B cell (primary cell): Measurements from ENCODE around the gene AMMECR1L. TPM values are rescaled to one million over a fixed set of nuclear protein-coding genes. Genes with fewer than 3 reads are reported as not detected.
"Not testable (repeated sequence)": the region's sequence is repeated elsewhere in the genome, so short reads cannot be mapped to it uniquely, and the experiment has no call there.

Source experiments
- ATAC-seq: fragments of 200-7000 bp; cut with Tn5 transposase; one replicate; pipeline ENCODE4 v1.10.0; 2021; ENCODE audit warnings: low read depth, mild to moderate bottlenecking, moderate number of reproducible peaks, moderate library complexity
- CTCF ChIA-PET: fragments of 350-600 bp; sonication (Branson Sonifier 250); formaldehyde crosslinking; loops from one replicate; lab custom pipeline; 2021; ENCODE audit warnings: antibody characterized with exemption, inconsistent platforms; lab: Charles Lee
- POLR2A ChIA-PET: fragments of 350-600 bp; sonication (Branson Sonifier 250); formaldehyde crosslinking; loops from one replicate; lab custom pipeline; 2021; ENCODE audit warnings: antibody characterized with exemption; lab: Charles Lee
- DNase-seq: peaks from one replicate; pipeline ENCODE4 v3.0.0; 2013
- H2AFZ ChIP-seq: 2 replicates; pipeline ENCODE4 v1.6.1; 2012; ENCODE audit warnings: mild to moderate bottlenecking, low read depth, low read length; ENCODE audit not compliant: insufficient read depth, poor library complexity, severe bottlenecking
- H3K27ac ChIP-seq, 2 donors: 1 replicate in 1 of 2; 2 replicates in 1 of 2; pipeline ENCODE4 v1.5.1; 2012 to 2013; ENCODE audit warnings: low read length in 2 of 2, mild to moderate bottlenecking in 2 of 2, moderate library complexity in 1 of 2
- H3K27me3 ChIP-seq, 4 experiments: fragments of 200-600 bp in 1 of 4; sonication (generic) in 1 of 4; replicated peaks in 1 of 4; 1 replicate in 2 of 4; 2 replicates in 2 of 4; pipeline versions ENCODE4 v1.6.1 to v1.7.0; 2013 to 2016; ENCODE audit warnings: low read length in 3 of 4, mild to moderate bottlenecking in 2 of 4, mixed read lengths in 1 of 4, moderate library complexity in 1 of 4; ENCODE audit not compliant: insufficient read depth in 4 of 4, control insufficient read depth in 3 of 4; ENCODE audit errors: control extremely low read depth in 1 of 4
- H3K36me3 ChIP-seq, 2 experiments: replicated peaks in 1 of 2; 1 replicate in 1 of 2; 2 replicates in 1 of 2; pipeline versions ENCODE4 v1.6.1 to v1.7.1; 2013; ENCODE audit warnings: low read length in 1 of 2; ENCODE audit not compliant: insufficient read depth in 2 of 2, control insufficient read depth in 1 of 2; ENCODE audit errors: control extremely low read depth in 1 of 2, extremely low read depth in 1 of 2
- H3K4me1 ChIP-seq, 2 donors: fragments of 200-600 bp in 1 of 2; sonication (generic) in 1 of 2; 1 replicate in 1 of 2; 2 replicates in 1 of 2; pipeline versions ENCODE4 v1.5.1 to v1.6.1; 2013 to 2017; ENCODE audit warnings: low read length in 2 of 2; ENCODE audit not compliant: control insufficient read depth in 2 of 2, insufficient read depth in 2 of 2
- H3K4me2 ChIP-seq: replicated peaks from 2 replicates; pipeline ENCODE3; 2012; ENCODE audit warnings: mild to moderate bottlenecking, low read depth, low read length; ENCODE audit not compliant: poor library complexity, severe bottlenecking
- H3K4me3 ChIP-seq, 5 experiments: fragments of 200-600 bp in 1 of 5; sonication (generic) in 1 of 5; 1 replicate in 3 of 5; 2 replicates in 2 of 5; pipeline versions ENCODE4 v1.5.1 to v1.7.0; 2011 to 2016; ENCODE audit warnings: low read length in 4 of 5, mild to moderate bottlenecking in 4 of 5, low read depth in 2 of 5, control low read depth in 1 of 5, moderate library complexity in 1 of 5; ENCODE audit not compliant: insufficient read depth in 1 of 5; ENCODE audit errors: control extremely low read depth in 1 of 5, extremely low read depth in 1 of 5
- H3K79me2 ChIP-seq: fragments of 200-600 bp; sonication (generic); one replicate; pipeline ENCODE4 v1.6.0; 2016; ENCODE audit warnings: low read length; ENCODE audit not compliant: control insufficient read depth, insufficient read depth
- H3K9ac ChIP-seq: fragments of 200-600 bp; sonication (generic); 2 replicates; pipeline ENCODE4 v1.6.1; 2017; ENCODE audit warnings: mild to moderate bottlenecking, low read length, moderate library complexity
- H3K9me3 ChIP-seq, 3 donors: one replicate each; pipeline versions ENCODE4 v1.6.1 to v1.7.1; 2013; ENCODE audit warnings: low read length in 2 of 3; ENCODE audit not compliant: control insufficient read depth in 2 of 3, insufficient read depth in 1 of 3; ENCODE audit errors: control extremely low read depth in 1 of 3
- H4K20me1 ChIP-seq: 2 replicates; pipeline ENCODE4 v1.6.0; 2012; ENCODE audit warnings: mild to moderate bottlenecking, low read length; ENCODE audit not compliant: insufficient read depth, control insufficient read depth, poor library complexity, severe bottlenecking
- H3K27ac Mint-ChIP-seq: one replicate; pipeline ENCODE4 v1.8.0; 2021; ENCODE audit warnings: mixed read lengths
- H3K27me3 Mint-ChIP-seq: one replicate; pipeline ENCODE4 v1.8.0; 2021; ENCODE audit warnings: mixed read lengths
- H3K4me1 Mint-ChIP-seq: one replicate; pipeline ENCODE4 v1.8.0; 2021; ENCODE audit warnings: mixed read lengths
- H3K4me3 Mint-ChIP-seq: one replicate; pipeline ENCODE4 v1.8.0; 2021; ENCODE audit warnings: mixed read lengths
- H3K9me3 Mint-ChIP-seq: one replicate; pipeline ENCODE4 v1.8.0; 2022; ENCODE audit warnings: mixed read lengths; ENCODE audit not compliant: insufficient read depth
- EZH2 ChIP-seq: IDR thresholded peaks from 2 replicates; pipeline ENCODE4 v1.6.1; 2012; ENCODE audit warnings: borderline replicate concordance, low read depth, mild to moderate bottlenecking, moderate library complexity, low read length; ENCODE audit not compliant: insufficient read depth, poor library complexity, severe bottlenecking
- WGBS: methylation state at CpG from one replicate; pipeline ENCODE4 v1.1.5; 2013; ENCODE audit warnings: missing lambda C conversion rate; ENCODE audit not compliant: insufficient coverage; 5-methylcytosine and 5-hydroxymethylcytosine counted together
- intact Hi-C: fragments of 100-400 bp; cut with micrococcal nuclease; formaldehyde crosslinking; loops from one replicate; pipeline ENCODE4 v1.10.0; 2022
- polyA plus RNA-seq: library from polyadenylated mRNA; depleted of rRNA; stranded (reverse); fragments of >200 nt; gene quantifications from 2 replicates; pipeline ENCODE4 v1.2.3, GENCODE V29; 2012
- total RNA-seq, 2 donors: library from RNA; stranded (reverse); fragments of 120-200 nt in 1 of 2; gene quantifications; 1 replicate in 1 of 2; 2 replicates in 1 of 2; pipeline versions ENCODE4 v1.2.3 to v1.2.4, GENCODE V29; 2013 to 2022
- TF ChIP-seq, protein P1 (sequence below): fragments of 200-600 bp; IDR thresholded peaks from one replicate; pipeline ENCODE4 v1.8.0; 2022; ENCODE audit warnings: antibody characterized with exemption, mild to moderate bottlenecking

The AMMECR1L gene
- total and polyA plus RNA-seq, 2 donors (not counting 1 experiment from before 2014, with no cell fraction given) = 8.3 to 15.2 TPM

DNA sequence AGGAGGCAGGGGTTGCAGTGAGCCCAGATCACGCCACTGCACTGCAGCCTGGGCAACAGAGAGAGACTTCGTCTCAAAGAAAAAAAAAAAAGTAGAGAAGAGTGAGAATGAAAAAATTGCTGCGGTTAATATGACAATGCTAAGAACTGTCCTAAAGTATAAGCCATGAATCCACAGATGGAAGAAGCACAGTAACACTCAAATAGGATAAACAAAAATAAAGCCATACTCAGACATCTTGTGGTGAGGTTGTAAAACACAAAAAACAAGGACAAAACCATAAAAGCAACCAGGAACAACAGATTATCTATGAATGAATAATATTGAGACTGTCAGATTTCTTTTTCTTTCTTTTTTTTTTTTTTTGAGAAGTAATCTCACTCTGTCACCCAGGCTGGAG lies 50.8 kb downstream of the AMMECR1L start:
- intact Hi-C loops = no loop called here
- H3K4me1 ChIP-seq = peaks cover 23 to 27% of the 10 kb centered on the region in 2 donors
- no peaks in the 10 kb centered on the region for H3K9me3 ChIP-seq
- H3K4me1 Mint-ChIP-seq = peaks cover 25% of the 10 kb centered on the region
- CTCF ChIA-PET = no interaction called here
- no peaks in the 10 kb centered on the region for H3K9me3 Mint-ChIP-seq
- H3K4me3 ChIP-seq = no peak overlapping the region
- DNase-seq (no peak), ATAC-seq (no peak)
- H3K27me3 Mint-ChIP-seq = peaks cover 3% of the 10 kb centered on the region
- H3K79me2 ChIP-seq = peaks cover 8% of the 10 kb centered on the region
- peaks cover 0 to 26% (median 6%) of the 10 kb centered on the region in 4 experiments for H3K27me3 ChIP-seq
- H3K27ac Mint-ChIP-seq = no peak overlapping the region
- H3K4me2 ChIP-seq = no peak overlapping the region
- TF ChIP-seq, protein P1, sequence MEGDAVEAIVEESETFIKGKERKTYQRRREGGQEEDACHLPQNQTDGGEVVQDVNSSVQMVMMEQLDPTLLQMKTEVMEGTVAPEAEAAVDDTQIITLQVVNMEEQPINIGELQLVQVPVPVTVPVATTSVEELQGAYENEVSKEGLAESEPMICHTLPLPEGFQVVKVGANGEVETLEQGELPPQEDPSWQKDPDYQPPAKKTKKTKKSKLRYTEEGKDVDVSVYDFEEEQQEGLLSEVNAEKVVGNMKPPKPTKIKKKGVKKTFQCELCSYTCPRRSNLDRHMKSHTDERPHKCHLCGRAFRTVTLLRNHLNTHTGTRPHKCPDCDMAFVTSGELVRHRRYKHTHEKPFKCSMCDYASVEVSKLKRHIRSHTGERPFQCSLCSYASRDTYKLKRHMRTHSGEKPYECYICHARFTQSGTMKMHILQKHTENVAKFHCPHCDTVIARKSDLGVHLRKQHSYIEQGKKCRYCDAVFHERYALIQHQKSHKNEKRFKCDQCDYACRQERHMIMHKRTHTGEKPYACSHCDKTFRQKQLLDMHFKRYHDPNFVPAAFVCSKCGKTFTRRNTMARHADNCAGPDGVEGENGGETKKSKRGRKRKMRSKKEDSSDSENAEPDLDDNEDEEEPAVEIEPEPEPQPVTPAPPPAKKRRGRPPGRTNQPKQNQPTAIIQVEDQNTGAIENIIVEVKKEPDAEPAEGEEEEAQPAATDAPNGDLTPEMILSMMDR = no peak
- no peak overlapping the region for H3K4me3 Mint-ChIP-seq
- POLR2A ChIA-PET = no interaction called here
- peaks cover 14% of the 10 kb centered on the region for H4K20me1 ChIP-seq
- H3K9ac ChIP-seq = no peak overlapping the region
- 90% methylated on average over 2 of the region's 3 CpGs for WGBS
- no peak overlapping the region for H3K27ac ChIP-seq
- H2AFZ ChIP-seq = no peak overlapping the region
- H3K36me3 ChIP-seq = no peaks in the 10 kb centered on the region

DNA sequence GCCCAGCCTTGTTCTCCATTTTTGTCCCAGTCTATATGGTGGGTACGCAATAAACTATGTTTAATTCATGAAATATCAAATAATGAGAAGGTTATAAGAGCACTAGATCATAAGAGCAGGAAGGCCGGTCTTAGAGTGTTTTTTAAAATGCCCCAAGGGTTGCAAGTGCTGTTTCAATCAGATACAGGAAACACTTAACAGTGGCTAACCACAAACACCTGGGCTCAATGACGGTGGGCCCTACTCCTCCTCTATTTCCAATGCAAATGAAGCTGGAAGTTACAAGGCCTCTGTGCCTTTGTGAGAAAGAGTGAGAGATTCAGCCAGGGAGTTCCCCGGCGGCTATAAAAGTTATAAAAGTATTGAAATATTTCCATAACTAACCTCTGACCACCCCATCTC lies 55.9 kb downstream of the AMMECR1L start:
- peak overlapping the region; percentile 42 to 53 for H3K27ac ChIP-seq
- H3K9me3 ChIP-seq = peaks cover 0 to 21% (median 21%) of the 10 kb centered on the region in 3 donors
- H3K36me3 ChIP-seq = no peaks in the 10 kb centered on the region
- TF ChIP-seq, protein P1 = no peak
- TF ChIP-seq EZH2 = no peak
- peak overlapping the region; percentile 73 for H3K4me2 ChIP-seq
- intact Hi-C loops = loop anchor here (1.0 kb wide), 5 partner anchors 19 to 442 kb away; partner anchors contain the start of genes IWS1 and WDR33
- H3K27ac Mint-ChIP-seq = peak overlapping the region; percentile 80
- H3K4me3 Mint-ChIP-seq = peak overlapping the region; percentile 75
- H3K4me1 Mint-ChIP-seq = peaks cover 50% of the 10 kb centered on the region
- ChIA-PET POLR2A (interaction anchor here (0.6 to 1.6 kb wide), 2 partner anchors 19 to 128 kb away, joined by 3 to 4 read pairs; partner anchors contain the start of gene WDR33), CTCF (no interaction called here)
- H3K9ac ChIP-seq = peak overlapping the region; percentile 32
- H3K27me3 ChIP-seq = peaks cover 0 to 56% (median 8%) of the 10 kb centered on the region in 4 experiments
- H3K4me1 ChIP-seq = peaks cover 37 to 44% of the 10 kb centered on the region in 2 donors
- ATAC-seq = peak; percentile 92
- peaks cover 27% of the 10 kb centered on the region for H4K20me1 ChIP-seq
- H2AFZ ChIP-seq = no peak overlapping the region
- peak overlapping the region in 2 of 5 experiments; percentile 17 to 18 for H3K4me3 ChIP-seq
- DNase-seq = peak; percentile 91
- WGBS = no CpG with 5 or more reads among the region's 5 CpGs
- H3K27me3 Mint-ChIP-seq = peaks cover 18% of the 10 kb centered on the region
- H3K9me3 Mint-ChIP-seq = no peaks in the 10 kb centered on the region
- peaks cover 8% of the 10 kb centered on the region for H3K79me2 ChIP-seq

DNA sequence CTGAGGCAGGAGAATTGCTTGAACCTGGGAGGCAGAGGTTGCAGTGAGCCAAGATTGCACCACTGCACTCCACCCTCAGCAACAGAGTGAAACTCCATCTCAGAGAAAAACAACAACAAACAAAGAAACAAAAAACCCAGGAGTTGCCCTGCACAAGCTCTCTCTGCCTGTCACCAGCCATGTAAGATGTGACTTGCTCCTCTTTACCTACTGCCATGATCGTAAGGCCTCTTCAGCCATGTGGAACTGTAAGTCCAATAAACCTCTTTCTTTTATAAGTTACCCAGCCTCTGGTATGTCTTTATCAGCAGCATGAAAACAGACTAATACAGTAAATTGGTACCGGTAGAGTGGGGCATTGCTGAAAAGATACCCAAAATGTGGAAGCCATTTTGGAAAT lies 59.0 kb downstream of the AMMECR1L start:
- Histone ChIP-seq H3K4me1 (peaks cover 32 to 34% of the 10 kb centered on the region in 2 donors), H3K27me3 (peaks cover 0 to 37% (median 3%) of the 10 kb centered on the region in 4 experiments), H3K9me3 (peaks cover 0 to 23% (median 21%) of the 10 kb centered on the region in 3 donors), H4K20me1 (peaks cover 26% of the 10 kb centered on the region)
- POLR2A ChIA-PET, H3K9me3 Mint-ChIP-seq, H3K27ac ChIP-seq, ATAC-seq, CTCF ChIA-PET, H3K9ac ChIP-seq, DNase-seq, H3K36me3 ChIP-seq, H3K79me2 ChIP-seq, H3K4me3 ChIP-seq, H3K4me3 Mint-ChIP-seq, H3K4me2 ChIP-seq, intact Hi-C loops, H3K27ac Mint-ChIP-seq, H2AFZ ChIP-seq: not testable (repeated sequence)
- Mint-ChIP-seq H3K4me1 (peaks cover 41% of the 10 kb centered on the region), H3K27me3 (peaks cover 21% of the 10 kb centered on the region)
- 100% methylated on average over 2 of the region's 2 CpGs for WGBS
